PFSK-1 (cell line): Measurements from ENCODE around the gene ATXN7L1.

Source experiments
- POLR2AphosphoS5 ChIP-seq: IDR thresholded peaks from 2 replicates; pipeline ENCODE4 v1.6.1; 2012; ENCODE audit warnings: low read depth, mild to moderate bottlenecking, control low read depth, low read length, moderate library complexity
- REST ChIP-seq, 2 experiments: IDR thresholded peaks; 2 replicates each; pipeline versions ENCODE4 v1.6.1 to v1.8.0; 2011 to 2012; ENCODE audit warnings: low read depth in 2 of 2, low read length in 2 of 2, control low read depth in 1 of 2, inconsistent platforms in 1 of 2, mild to moderate bottlenecking in 1 of 2, moderate library complexity in 1 of 2; ENCODE audit not compliant: insufficient read depth in 1 of 2
- SIN3A ChIP-seq: IDR thresholded peaks from 2 replicates; pipeline ENCODE4 v1.6.1; 2012; ENCODE audit warnings: mild to moderate bottlenecking, low read length, moderate library complexity, borderline replicate concordance; ENCODE audit not compliant: insufficient read depth
- TAF1 ChIP-seq: IDR thresholded peaks from 2 replicates; pipeline ENCODE4 v1.6.1; 2012; ENCODE audit warnings: low read length, control low read depth, borderline replicate concordance; ENCODE audit not compliant: insufficient read depth

- no peak for TF ChIP-seq REST (IDR thresholded peaks at IDR 0.05; ENCODE audit: insufficient read depth in 1 of 2, low read depth in 2 of 2, low read length in 2 of 2)
- TF ChIP-seq TAF1 = no peak
- TF ChIP-seq POLR2AphosphoS5 = no peak
- no peak for TF ChIP-seq SIN3A
Measured at GRCh38 chr7:105871142-105871541, 5.3 kb downstream of the ATXN7L1 start.
